ENCODE measurements around the gene SURF2. TPM values are rescaled to one million over a fixed set of nuclear protein-coding genes. Genes with fewer than 3 reads are reported as not detected.

The SURF2 gene
- total and polyA plus RNA-seq, 9 of the 15 experiments (the other 6 are each of a cell fraction or from before 2014, with no cell fraction given): 5.5 to 82.5 (median 21.3) TPM

DNA sequence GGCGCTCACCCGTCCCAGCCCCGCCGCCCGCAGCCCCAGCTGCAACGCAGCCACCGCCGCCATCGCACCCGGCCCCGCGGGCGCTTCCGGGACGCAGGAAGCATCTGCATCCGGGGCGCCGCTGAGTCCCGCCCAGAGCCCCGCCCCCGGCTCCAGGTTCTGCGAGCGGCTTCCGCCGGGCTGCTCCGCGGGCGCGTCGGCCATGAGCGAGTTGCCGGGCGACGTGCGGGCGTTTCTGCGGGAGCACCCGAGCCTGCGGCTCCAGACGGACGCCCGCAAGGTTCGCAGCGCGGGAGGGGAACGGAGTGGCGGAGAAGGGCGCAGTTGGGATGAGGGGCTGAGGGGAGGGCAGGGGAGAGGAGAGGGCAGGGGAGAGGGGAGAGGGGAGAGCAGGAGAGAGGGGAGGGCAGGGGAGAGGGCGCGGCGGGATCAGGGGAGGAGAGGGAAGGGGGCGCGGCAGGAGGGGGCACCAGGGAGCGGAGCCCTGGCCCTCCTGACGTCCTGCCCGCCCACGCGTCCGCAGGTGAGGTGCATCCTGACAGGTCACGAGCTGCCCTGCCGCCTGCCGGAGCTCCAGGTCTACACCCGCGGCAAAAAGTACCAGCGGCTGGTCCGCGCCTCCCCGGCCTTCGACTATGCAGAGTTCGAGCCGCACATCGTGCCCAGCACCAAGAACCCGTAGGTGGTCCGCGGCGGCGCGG lies at the start of gene SURF2, which contains the start of gene SURF1 (continued):
- TF ChIP-seq, protein P1, sequence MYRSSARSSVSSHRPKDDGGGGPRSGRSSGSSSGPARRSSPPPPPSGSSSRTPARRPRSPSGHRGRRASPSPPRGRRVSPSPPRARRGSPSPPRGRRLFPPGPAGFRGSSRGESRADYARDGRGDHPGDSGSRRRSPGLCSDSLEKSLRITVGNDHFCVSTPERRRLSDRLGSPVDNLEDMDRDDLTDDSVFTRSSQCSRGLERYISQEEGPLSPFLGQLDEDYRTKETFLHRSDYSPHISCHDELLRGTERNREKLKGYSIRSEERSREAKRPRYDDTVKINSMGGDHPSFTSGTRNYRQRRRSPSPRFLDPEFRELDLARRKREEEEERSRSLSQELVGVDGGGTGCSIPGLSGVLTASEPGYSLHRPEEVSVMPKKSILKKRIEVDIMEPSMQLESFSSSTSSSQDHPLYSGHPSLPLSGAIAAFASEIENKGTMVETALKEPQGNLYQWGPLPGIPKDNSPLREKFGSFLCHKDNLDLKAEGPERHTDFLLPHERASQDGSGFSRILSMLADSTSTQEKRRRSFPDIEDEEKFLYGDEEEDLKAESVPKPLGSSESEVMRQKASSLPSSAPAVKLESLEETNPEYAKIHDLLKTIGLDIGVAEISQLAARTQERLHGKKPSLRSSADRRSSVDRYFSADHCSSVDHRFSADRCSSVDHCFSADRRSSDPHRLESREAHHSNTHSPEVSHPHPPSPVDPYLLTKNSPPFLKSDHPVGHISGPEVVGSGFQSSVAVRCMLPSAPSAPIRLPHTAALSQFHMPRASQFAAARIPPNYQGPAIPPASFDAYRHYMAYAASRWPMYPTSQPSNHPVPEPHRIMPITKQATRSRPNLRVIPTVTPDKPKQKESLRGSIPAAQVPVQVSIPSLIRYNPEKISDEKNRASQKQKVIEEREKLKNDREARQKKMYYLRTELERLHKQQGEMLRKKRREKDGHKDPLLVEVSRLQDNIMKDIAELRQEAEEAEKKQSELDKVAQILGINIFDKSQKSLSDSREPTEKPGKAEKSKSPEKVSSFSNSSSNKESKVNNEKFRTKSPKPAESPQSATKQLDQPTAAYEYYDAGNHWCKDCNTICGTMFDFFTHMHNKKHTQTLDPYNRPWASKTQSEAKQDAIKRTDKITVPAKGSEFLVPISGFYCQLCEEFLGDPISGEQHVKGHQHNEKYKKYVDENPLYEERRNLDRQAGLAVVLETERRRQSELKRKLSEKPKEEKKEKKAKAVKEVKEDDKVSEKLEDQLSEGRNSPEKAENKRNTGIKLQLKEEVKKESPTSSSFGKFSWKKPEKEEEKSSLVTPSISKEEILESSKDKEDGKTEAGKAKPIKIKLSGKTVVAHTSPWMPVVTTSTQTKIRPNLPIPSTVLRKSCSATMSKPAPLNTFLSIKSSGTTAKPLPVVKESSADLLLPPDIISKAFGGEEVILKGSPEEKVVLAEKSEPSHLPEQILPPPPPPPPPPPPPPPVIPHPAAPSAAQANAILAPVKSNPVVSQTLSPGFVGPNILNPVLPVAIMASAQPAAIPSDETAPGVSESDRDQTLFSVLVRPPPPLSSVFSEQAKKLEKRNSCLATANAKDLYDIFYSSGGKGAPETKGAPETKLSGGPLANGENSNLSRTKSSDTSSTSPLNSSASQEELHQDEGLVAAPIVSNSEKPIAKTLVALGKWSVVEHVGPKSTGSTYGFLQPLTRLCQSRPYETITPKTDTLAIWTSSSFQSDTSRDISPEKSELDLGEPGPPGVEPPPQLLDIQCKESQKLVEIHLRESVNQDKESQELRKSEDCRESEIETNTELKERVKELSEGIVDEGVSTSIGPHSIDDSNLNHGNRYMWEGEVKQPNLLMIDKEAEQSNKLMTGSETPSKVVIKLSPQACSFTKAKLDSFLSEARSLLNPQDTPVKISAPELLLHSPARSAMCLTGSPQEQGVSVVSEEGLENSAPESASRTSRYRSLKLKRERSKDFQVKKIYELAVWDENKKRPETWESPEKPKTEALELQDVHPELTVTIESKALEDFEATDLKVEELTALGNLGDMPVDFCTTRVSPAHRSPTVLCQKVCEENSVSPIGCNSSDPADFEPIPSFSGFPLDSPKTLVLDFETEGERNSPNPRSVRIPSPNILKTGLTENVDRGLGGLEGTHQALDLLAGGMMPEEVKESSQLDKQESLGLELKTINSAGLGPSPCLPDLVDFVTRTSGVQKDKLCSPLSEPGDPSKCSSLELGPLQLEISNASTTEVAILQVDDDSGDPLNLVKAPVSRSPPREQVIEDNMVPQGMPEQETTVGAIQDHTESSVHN (IDR thresholded peaks at IDR 0.05; ENCODE audit: borderline replicate concordance in 1 of 2, low read depth in 1 of 2): no peak
- no peak for TF ChIP-seq SRSF1 (IDR thresholded peaks at IDR 0.05; ENCODE audit: low read depth, low read length)
- TF ChIP-seq MXI1 (IDR thresholded peaks at IDR 0.05; ENCODE audit: low read depth, low read length): peak; percentile 62; the same call in 1 of the 2 replicates
- no peak for TF ChIP-seq ZNF175 (CRISPR knock-in tag; IDR thresholded peaks at IDR 0.05; ENCODE audit: low read depth)
- no peak for TF ChIP-seq SIX5 (IDR thresholded peaks at IDR 0.05; ENCODE audit: borderline replicate concordance in 1 of 2, insufficient read depth in 1 of 2, low read depth in 1 of 2, low read length in 2 of 2)
- no peak for TF ChIP-seq ZNF140 (CRISPR knock-in tag; IDR thresholded peaks at IDR 0.05)
- TF ChIP-seq ZNF609 (CRISPR knock-in tag; IDR thresholded peaks at IDR 0.05; ENCODE audit: borderline replicate concordance): no peak
- peak; percentile 36; the same call in 1 of the 2 replicates for TF ChIP-seq BHLHE40 (IDR thresholded peaks at IDR 0.05; ENCODE audit: low read length)
